Tibial nerve (tissue), 4 donors: Measurements from ENCODE around the gene PNKD. TPM values are rescaled to one million over a fixed set of nuclear protein-coding genes. Genes with fewer than 3 reads are reported as not detected.

Experiments
- DNase-seq, 2 donors: peaks; one replicate each; pipeline ENCODE4 v3.0.0-alpha.2; 2019; ENCODE audit warnings: low spot score in 2 of 2
- H3K27ac ChIP-seq, 4 donors: fragments of 200-600 bp; sonication (generic) in 3 of 4; one replicate each; pipeline ENCODE4 v1.5.1; 2017 to 2019; ENCODE audit warnings: mild to moderate bottlenecking in 1 of 4
- H3K27me3 ChIP-seq, 2 donors: fragments of 200-600 bp; sonication (generic) in 1 of 2; one replicate each; pipeline versions ENCODE4 v1.5.1 to v1.6.0; 2017 to 2019
- H3K36me3 ChIP-seq, 3 donors: fragments of 200-600 bp; sonication (generic); one replicate each; pipeline ENCODE4 v1.5.1; 2018 to 2019
- H3K4me1 ChIP-seq, 4 donors: fragments of 200-600 bp; sonication (generic) in 3 of 4; one replicate each; pipeline ENCODE4 v1.5.1; 2017 to 2019
- H3K4me3 ChIP-seq, 4 donors: fragments of 200-600 bp; sonication (generic) in 3 of 4; one replicate each; pipeline ENCODE4 v1.5.1; 2017 to 2019; ENCODE audit warnings: mild to moderate bottlenecking in 1 of 4, moderate library complexity in 1 of 4
- H3K9me3 ChIP-seq, 4 donors: fragments of 200-600 bp; sonication (generic) in 3 of 4; one replicate each; pipeline ENCODE4 v1.5.1; 2017 to 2019
- EP300 ChIP-seq, 2 donors: sonication (generic); formaldehyde crosslinking; IDR thresholded peaks; one replicate each; pipeline ENCODE4 v1.6.1; 2017; ENCODE audit warnings: antibody characterized with exemption in 2 of 2, mild to moderate bottlenecking in 1 of 2
- POLR2A ChIP-seq, 2 donors: fragments of 450-650 bp; IDR thresholded peaks; one replicate each; pipeline ENCODE4 v1.6.1; 2017; ENCODE audit warnings: antibody characterized with exemption in 2 of 2, mild to moderate bottlenecking in 2 of 2, moderate library complexity in 2 of 2
- WGBS, 2 donors: methylation state at CpG; one replicate each; pipeline ENCODE4 v1.1.5; 2018; 5-methylcytosine and 5-hydroxymethylcytosine counted together
- total RNA-seq, 4 donors: library from RNA; depleted of rRNA; stranded (reverse); fragments of >200 nt; gene quantifications; one replicate each; pipeline ENCODE4 v1.1.0, GENCODE V29; 2016
- TF ChIP-seq, protein P1 (sequence below), 5 experiments: fragments of 200-600 bp in 3 of 5; fragments of 450-650 bp in 2 of 5; sonication (generic) in 3 of 5; IDR thresholded peaks; one replicate each; pipeline ENCODE4 v1.5.1; 2016 to 2019; ENCODE audit warnings: antibody characterized with exemption in 5 of 5, mild to moderate bottlenecking in 3 of 5, moderate library complexity in 2 of 5

The PNKD gene
- total RNA-seq, 4 donors from 2014 or later: 62.3 to 68.9 (median 63.6) TPM

DNA sequence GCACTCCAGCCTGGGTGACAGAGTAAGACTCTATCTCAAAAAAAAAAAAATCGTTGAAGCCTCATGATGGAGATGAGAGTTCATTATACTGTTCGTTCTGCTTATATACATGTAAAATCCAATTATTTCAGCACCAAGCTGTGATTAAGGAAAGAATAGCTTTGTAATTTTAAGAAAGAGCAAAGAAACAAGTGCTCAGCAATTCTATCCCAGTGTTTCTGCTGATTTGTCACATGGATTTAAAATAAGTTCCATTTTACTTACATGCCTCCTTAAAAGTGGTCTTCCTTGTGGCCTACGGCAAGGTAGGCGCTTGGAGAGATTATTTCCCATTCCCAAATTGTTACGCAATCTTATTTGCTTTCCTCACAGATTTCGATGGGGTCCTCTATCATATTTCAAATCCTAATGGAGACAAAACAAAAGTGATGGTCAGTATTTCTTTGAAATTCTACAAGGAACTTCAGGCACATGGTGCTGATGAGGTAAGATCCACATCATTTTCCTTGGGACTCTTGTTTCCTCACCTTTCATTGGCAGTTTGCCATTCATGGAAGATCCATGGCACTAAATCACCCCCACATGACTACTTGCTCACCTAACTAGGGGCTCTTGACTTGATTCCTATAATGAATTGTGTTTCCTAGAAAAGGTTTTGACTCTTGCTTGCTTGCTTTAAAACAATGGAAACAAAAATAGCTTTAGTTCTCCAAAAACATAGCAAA, 41.8 kb upstream of the PNKD start:
- H3K9me3 ChIP-seq: no peaks in the 10 kb centered on the region
- TF ChIP-seq, protein P1, sequence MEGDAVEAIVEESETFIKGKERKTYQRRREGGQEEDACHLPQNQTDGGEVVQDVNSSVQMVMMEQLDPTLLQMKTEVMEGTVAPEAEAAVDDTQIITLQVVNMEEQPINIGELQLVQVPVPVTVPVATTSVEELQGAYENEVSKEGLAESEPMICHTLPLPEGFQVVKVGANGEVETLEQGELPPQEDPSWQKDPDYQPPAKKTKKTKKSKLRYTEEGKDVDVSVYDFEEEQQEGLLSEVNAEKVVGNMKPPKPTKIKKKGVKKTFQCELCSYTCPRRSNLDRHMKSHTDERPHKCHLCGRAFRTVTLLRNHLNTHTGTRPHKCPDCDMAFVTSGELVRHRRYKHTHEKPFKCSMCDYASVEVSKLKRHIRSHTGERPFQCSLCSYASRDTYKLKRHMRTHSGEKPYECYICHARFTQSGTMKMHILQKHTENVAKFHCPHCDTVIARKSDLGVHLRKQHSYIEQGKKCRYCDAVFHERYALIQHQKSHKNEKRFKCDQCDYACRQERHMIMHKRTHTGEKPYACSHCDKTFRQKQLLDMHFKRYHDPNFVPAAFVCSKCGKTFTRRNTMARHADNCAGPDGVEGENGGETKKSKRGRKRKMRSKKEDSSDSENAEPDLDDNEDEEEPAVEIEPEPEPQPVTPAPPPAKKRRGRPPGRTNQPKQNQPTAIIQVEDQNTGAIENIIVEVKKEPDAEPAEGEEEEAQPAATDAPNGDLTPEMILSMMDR (IDR thresholded peaks at IDR 0.05): no peak
- TF ChIP-seq POLR2A (IDR thresholded peaks at IDR 0.05): no peak
- TF ChIP-seq EP300 (IDR thresholded peaks at IDR 0.05): no peak
- H3K36me3 ChIP-seq: peaks cover 0 to 91% (median 11%) of the 10 kb centered on the region in 3 donors
- H3K27me3 ChIP-seq: no peaks in the 10 kb centered on the region
- DNase-seq: no peak
- WGBS, 2 donors: 83 to 87% methylated on average over 6 of the region's 6 CpGs
- H3K4me1 ChIP-seq: peaks cover 0 to 61% (median 26%) of the 10 kb centered on the region in 4 donors
- H3K27ac ChIP-seq: peak overlapping the region in 3 of 4 donors; percentile 8 to 43 (median 38)
- no peak overlapping the region for H3K4me3 ChIP-seq

DNA sequence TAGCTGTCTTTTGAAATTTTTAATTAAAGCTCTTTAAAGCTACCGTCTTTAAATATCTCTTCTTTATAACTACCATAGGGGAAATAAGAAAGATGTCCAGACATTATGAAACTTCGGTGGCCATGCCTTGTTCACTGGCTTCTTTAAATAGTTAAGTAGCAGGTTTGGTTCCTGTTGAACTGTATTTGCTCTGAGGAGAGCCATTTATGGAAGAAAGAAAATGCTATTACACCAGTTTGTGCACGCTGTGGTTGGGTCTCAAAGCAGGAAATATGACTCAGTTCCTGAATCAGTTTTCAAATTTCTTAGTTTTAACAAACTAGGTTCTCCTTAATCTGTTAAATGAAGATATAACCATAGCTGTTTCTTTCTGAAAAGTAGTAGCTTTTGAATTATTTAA, 41.1 kb upstream of the PNKD start:
- Histone ChIP-seq H3K4me1 (peaks cover 0 to 56% (median 22%) of the 10 kb centered on the region in 4 donors), H3K4me3 (no peak overlapping the region), H3K9me3 (no peaks in the 10 kb centered on the region)

DNA sequence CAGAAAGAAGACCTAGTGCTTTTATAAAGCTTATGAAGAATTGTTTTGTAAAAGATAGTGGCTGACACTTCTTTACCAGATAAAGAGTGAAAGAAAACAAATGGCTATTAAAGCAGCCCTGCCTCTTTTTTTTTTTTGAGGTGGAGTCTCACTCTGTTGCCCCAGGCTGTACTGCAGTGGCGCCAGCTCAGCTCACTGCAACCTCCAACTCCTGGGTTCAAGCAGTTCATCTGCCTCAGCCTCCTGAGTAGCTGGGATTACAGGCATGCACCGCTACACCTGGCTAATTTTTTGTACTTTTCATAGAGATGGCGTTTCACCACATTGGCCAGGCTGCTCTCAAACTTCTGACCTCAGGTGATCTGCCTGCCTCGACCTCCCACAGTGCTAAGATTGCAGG, 40.5 kb upstream of the PNKD start:
- peaks cover 0 to 92% (median 11%) of the 10 kb centered on the region in 3 donors for H3K36me3 ChIP-seq
- no peak for DNase-seq
- H3K27ac ChIP-seq: peak overlapping the region in 3 of 4 donors; percentile 27 to 48 (median 29)
- H3K4me1 ChIP-seq: peaks cover 0 to 52% (median 19%) of the 10 kb centered on the region in 4 donors
- no peak overlapping the region for H3K4me3 ChIP-seq
- WGBS, 2 donors: 85 to 89% methylated on average over 4 of the region's 4 CpGs
- TF ChIP-seq POLR2A (IDR thresholded peaks at IDR 0.05): no peak
- no peak for TF ChIP-seq EP300 (IDR thresholded peaks at IDR 0.05)
- TF ChIP-seq, protein P1 (IDR thresholded peaks at IDR 0.05): no peak
- H3K27me3 ChIP-seq: no peaks in the 10 kb centered on the region
- H3K9me3 ChIP-seq: no peaks in the 10 kb centered on the region

More for the DNA sequence above, 41.1 kb upstream of the PNKD start:
- Histone ChIP-seq H3K36me3 (peaks cover 0 to 92% (median 11%) of the 10 kb centered on the region in 3 donors), H3K27ac (peak overlapping the region in 3 of 4 donors; percentile 8 to 48 (median 38)), H3K27me3 (no peaks in the 10 kb centered on the region)
- DNase-seq: no peak
- TF ChIP-seq, protein P1 (IDR thresholded peaks at IDR 0.05): no peak
- TF ChIP-seq POLR2A (IDR thresholded peaks at IDR 0.05): no peak
- peak in 1 of 2 donors; percentile 53 for TF ChIP-seq EP300 (IDR thresholded peaks at IDR 0.05)
- WGBS, 2 donors: 35 to 40% methylated on average over 3 of the region's 3 CpGs

DNA sequence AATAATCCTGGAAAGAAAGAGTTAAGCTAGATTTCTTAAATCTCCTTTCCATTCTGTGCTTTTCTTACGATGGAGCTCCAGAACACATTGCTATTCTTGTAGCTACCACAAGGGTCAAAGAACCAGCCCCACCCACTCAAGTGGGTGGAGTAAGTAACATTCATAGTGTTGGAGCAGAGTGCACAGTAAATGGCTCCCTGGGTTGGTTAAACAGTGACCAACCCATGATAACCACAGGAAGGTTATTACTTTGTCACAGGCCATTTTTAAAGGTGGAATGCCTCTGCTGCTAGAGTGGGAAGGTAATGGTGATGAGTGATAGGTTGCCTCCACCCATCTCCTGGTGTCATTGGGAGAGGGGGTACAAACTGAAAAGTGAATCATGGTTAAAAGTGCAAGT, 39.4 kb upstream of the PNKD start:
- 0 to 2% methylated on average over 1 of the region's 1 CpG for WGBS, 2 donors
- H3K27ac ChIP-seq: peak overlapping the region in 3 of 4 donors; percentile 29 to 53 (median 37)
- no peaks in the 10 kb centered on the region for H3K9me3 ChIP-seq
- DNase-seq: no peak
- peaks cover 0 to 97% (median 17%) of the 10 kb centered on the region in 3 donors for H3K36me3 ChIP-seq
- H3K4me3 ChIP-seq: no peak overlapping the region
- H3K27me3 ChIP-seq: no peaks in the 10 kb centered on the region
- TF ChIP-seq, protein P1 (IDR thresholded peaks at IDR 0.05): peak in 1 of 5 experiments; percentile 11
- TF ChIP-seq POLR2A (IDR thresholded peaks at IDR 0.05): no peak
- peaks cover 0 to 44% (median 17%) of the 10 kb centered on the region in 4 donors for H3K4me1 ChIP-seq

DNA sequence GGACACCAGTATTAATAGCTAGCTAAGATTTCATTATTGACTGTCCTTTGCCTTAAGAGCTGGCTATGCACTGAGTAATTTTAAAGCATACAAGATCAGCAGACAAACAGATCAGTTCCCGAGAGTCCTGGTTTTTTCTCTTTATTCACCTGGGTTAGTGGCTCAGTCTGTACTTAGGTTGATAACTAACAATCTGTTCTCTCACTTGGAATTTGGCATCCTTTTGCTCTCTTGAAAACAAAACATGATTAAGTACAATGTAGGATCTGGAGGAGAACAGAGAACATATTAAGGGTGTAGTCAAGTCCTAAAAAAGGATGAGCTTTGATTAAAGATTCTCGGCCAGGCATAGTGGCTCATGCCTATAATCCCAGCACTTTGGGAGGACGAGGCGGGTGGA, 36.8 kb upstream of the PNKD start:
- Histone ChIP-seq H3K27me3 (no peaks in the 10 kb centered on the region), H3K9me3 (no peaks in the 10 kb centered on the region), H3K36me3 (peaks cover 0 to 94% (median 11%) of the 10 kb centered on the region in 3 donors), H3K4me3 (no peak overlapping the region), H3K4me1 (peaks cover 0 to 32% (median 14%) of the 10 kb centered on the region in 4 donors), H3K27ac (no peak overlapping the region)
- WGBS, 2 donors: 84 to 88% methylated on average over 4 of the region's 4 CpGs
- no peak for DNase-seq
- TF ChIP-seq EP300 (IDR thresholded peaks at IDR 0.05): no peak
- TF ChIP-seq, protein P1 (IDR thresholded peaks at IDR 0.05): no peak
- TF ChIP-seq POLR2A (IDR thresholded peaks at IDR 0.05): no peak
